DMS153 treated with DMSO at 0.1 percent for 48 hours (cell line): ENCODE data around the gene SMARCA1.
A peak's percentile ranks its signal among the peaks of the same experiment; 100 is the strongest.
"Not testable (repeated sequence)": the region's sequence is repeated elsewhere in the genome, so short reads cannot be mapped to it uniquely, and the experiment has no call there.

Experiments used
- DNase-seq: peaks from one replicate; lab custom pipeline; 2025; ENCODE audit not compliant: unreplicated experiment; lab: John Stamatoyannopoulos, UW

The SMARCA1 gene

GRCh38 chrX:129523079-129523911 lies at the start of gene SMARCA1:
SMARCA1 (minus strand) TSS chrX:129523490; CDS start chrX:129523370, 120 bp downstream.
- DNase-seq: no peak

- no peak for DNase-seq
Observed at GRCh38 chrX:129572422-129572821, 49.1 kb upstream of the SMARCA1 start.

- no peak for DNase-seq
Observed at GRCh38 chrX:129568349-129568748, 45.1 kb upstream of the SMARCA1 start.

GRCh38 chrX:129566073-129566472 lies 42.8 kb upstream of the SMARCA1 start:
- no peak for DNase-seq

GRCh38 chrX:129565046-129565650 lies 41.9 kb upstream of the SMARCA1 start:
- DNase-seq: no peak

- DNase-seq: not testable (repeated sequence)
Observed at GRCh38 chrX:129564345-129564744, 41.1 kb upstream of the SMARCA1 start.

GRCh38 chrX:129561453-129561852 lies 38.2 kb upstream of the SMARCA1 start:
- DNase-seq: no peak

- no peak for DNase-seq
Observed at GRCh38 chrX:129559783-129560182, 36.5 kb upstream of the SMARCA1 start.

GRCh38 chrX:129557844-129558480 lies 34.7 kb upstream of the SMARCA1 start:
- no peak for DNase-seq

- DNase-seq: no peak
Observed at GRCh38 chrX:129556806-129557315, 33.6 kb upstream of the SMARCA1 start.

GRCh38 chrX:129554816-129555215 lies 31.5 kb upstream of the SMARCA1 start:
- not testable (repeated sequence) for DNase-seq

- DNase-seq: no peak
Observed at GRCh38 chrX:129553619-129554288, 30.5 kb upstream of the SMARCA1 start.

- no peak for DNase-seq
Observed at GRCh38 chrX:129549124-129549523, 25.8 kb upstream of the SMARCA1 start.

GRCh38 chrX:129545408-129545807 lies 22.1 kb upstream of the SMARCA1 start:
- DNase-seq: no peak

GRCh38 chrX:129544780-129545179 lies 21.5 kb upstream of the SMARCA1 start:
- DNase-seq: no peak

GRCh38 chrX:129540722-129541184 lies 17.5 kb upstream of the SMARCA1 start:
- DNase-seq: peak; percentile 2

GRCh38 chrX:129540068-129540653 lies 16.9 kb upstream of the SMARCA1 start, which contains the start of gene OCRL:
OCRL (plus strand) TSS chrX:129540259; CDS start chrX:129540440, 181 bp downstream.
- peak; percentile 50 for DNase-seq

- no peak for DNase-seq
Observed at GRCh38 chrX:129534816-129535578, 11.7 kb upstream of the SMARCA1 start.

GRCh38 chrX:129531132-129531531 lies 7.8 kb upstream of the SMARCA1 start:
- no peak for DNase-seq

- DNase-seq: no peak
Observed at GRCh38 chrX:129530410-129530809, 7.1 kb upstream of the SMARCA1 start.
